ENCODE results near the gene ZSWIM8.
A peak's percentile ranks its signal among the peaks of the same experiment; 100 is the strongest.
"Not testable (repeated sequence)": the region's sequence is repeated elsewhere in the genome, so short reads cannot be mapped to it uniquely, and the experiment has no call there.

Gene ZSWIM8

GRCh38 chr10:73785211-73785720 is at the start of gene ZSWIM8:
TSS of gene ZSWIM8 (plus strand) at chr10:73785606. CDS start at chr10:73785879, 273 bp downstream.
- no peak for TF ChIP-seq CTCF (IDR thresholded peaks at IDR 0.05; ENCODE audit: low read depth, low read length)
- DNase-seq (ENCODE audit: extremely low read depth, low read depth), result peak; percentile 84

GRCh38 chr10:73740501-73741254 is 44.7 kb upstream of the ZSWIM8 start:
- DNase-seq (ENCODE audit: extremely low read depth, low read depth), result not testable (repeated sequence)

GRCh38 chr10:73742454-73742734 is 43.0 kb upstream of the ZSWIM8 start:
- TF ChIP-seq CTCF (IDR thresholded peaks at IDR 0.05; ENCODE audit: low read depth, low read length), result no peak
- no peak for DNase-seq (ENCODE audit: extremely low read depth, low read depth)

- no peak for TF ChIP-seq CTCF (IDR thresholded peaks at IDR 0.05; ENCODE audit: low read depth, low read length)
- DNase-seq (ENCODE audit: extremely low read depth, low read depth), result no peak
Measured at GRCh38 chr10:73743327-73743904, 42.0 kb upstream of the ZSWIM8 start.

GRCh38 chr10:73743905-73744663 is 41.3 kb upstream of the ZSWIM8 start, which contains the start of gene SEC24C:
TSS of gene SEC24C (plus strand) at chr10:73744372. CDS start at chr10:73746833, 2,461 bp downstream.
- TF ChIP-seq CTCF (IDR thresholded peaks at IDR 0.05; ENCODE audit: low read depth, low read length), result no peak
- peak; percentile 87 for DNase-seq (ENCODE audit: extremely low read depth, low read depth)

- DNase-seq (ENCODE audit: extremely low read depth, low read depth), result no peak
- no peak for TF ChIP-seq CTCF (IDR thresholded peaks at IDR 0.05; ENCODE audit: low read depth, low read length)
Measured at GRCh38 chr10:73744664-73744975, 40.8 kb upstream of the ZSWIM8 start.

- no peak for DNase-seq (ENCODE audit: extremely low read depth, low read depth)
- TF ChIP-seq CTCF (IDR thresholded peaks at IDR 0.05; ENCODE audit: low read depth, low read length), result no peak
Measured at GRCh38 chr10:73746721-73747120, 38.7 kb upstream of the ZSWIM8 start.

Measured in AG09319 (cell line).